BJ (cell line): ENCODE measurements around the gene RIMS3. TPM values are rescaled to one million over a fixed set of nuclear protein-coding genes. Genes with fewer than 3 reads are reported as not detected.

Source experiments
- CTCF ChIA-PET: fragments of 350-600 bp; formaldehyde crosslinking; extraction: SDS; loops from one replicate; lab custom pipeline; 2021; ENCODE audit warnings: antibody characterized with exemption, inconsistent platforms; lab: Yijun Ruan, JAX
- POLR2A ChIA-PET: fragments of 300-600 bp; sonication (Branson Sonifier 250); formaldehyde crosslinking; extraction: SDS; loops from one replicate; lab custom pipeline; 2021; ENCODE audit warnings: antibody characterized with exemption; lab: Charles Lee
- DNase-seq: peaks from one replicate; pipeline ENCODE4 v3.0.0-alpha.2; 2011; ENCODE audit warnings: low read depth
- H3K27me3 ChIP-seq: 2 replicates; pipeline ENCODE4 v1.6.0; 2011; ENCODE audit warnings: low read length; ENCODE audit not compliant: control insufficient read depth, insufficient read depth
- H3K36me3 ChIP-seq: 2 replicates; pipeline ENCODE4 v1.5.1; 2011; ENCODE audit warnings: low read length; ENCODE audit not compliant: control insufficient read depth, insufficient read depth
- H3K4me3 ChIP-seq: 2 replicates; pipeline ENCODE4 v1.5.1; 2011; ENCODE audit warnings: low read depth, mild to moderate bottlenecking, control low read depth, low read length
- polyA minus RNA-seq: library from RNA; depleted of rRNA, polyadenylated mRNA; stranded (reverse); fragments of >200 nt; gene quantifications from 2 replicates; pipeline ENCODE4 v1.2.3, GENCODE V29; 2011; rRNA and poly(A)+ RNA removed
- polyA plus RNA-seq: library from polyadenylated mRNA; depleted of rRNA; stranded (reverse); fragments of >200 nt; gene quantifications from 2 replicates; pipeline ENCODE4 v1.2.3, GENCODE V29; 2011; rRNA removed
- TF ChIP-seq, protein P1 (sequence below): IDR thresholded peaks from 2 replicates; pipeline ENCODE4 v1.5.1; 2011; ENCODE audit warnings: low read depth, mild to moderate bottlenecking, control low read depth, inconsistent platforms, low read length, moderate library complexity; ENCODE audit not compliant: insufficient read depth

RIMS3 gene
- polyA plus RNA-seq: 0.43 and 0.59 TPM in 2 replicates
- polyA minus RNA-seq: 0.47 and 1.4 TPM in 2 replicates

DNA sequence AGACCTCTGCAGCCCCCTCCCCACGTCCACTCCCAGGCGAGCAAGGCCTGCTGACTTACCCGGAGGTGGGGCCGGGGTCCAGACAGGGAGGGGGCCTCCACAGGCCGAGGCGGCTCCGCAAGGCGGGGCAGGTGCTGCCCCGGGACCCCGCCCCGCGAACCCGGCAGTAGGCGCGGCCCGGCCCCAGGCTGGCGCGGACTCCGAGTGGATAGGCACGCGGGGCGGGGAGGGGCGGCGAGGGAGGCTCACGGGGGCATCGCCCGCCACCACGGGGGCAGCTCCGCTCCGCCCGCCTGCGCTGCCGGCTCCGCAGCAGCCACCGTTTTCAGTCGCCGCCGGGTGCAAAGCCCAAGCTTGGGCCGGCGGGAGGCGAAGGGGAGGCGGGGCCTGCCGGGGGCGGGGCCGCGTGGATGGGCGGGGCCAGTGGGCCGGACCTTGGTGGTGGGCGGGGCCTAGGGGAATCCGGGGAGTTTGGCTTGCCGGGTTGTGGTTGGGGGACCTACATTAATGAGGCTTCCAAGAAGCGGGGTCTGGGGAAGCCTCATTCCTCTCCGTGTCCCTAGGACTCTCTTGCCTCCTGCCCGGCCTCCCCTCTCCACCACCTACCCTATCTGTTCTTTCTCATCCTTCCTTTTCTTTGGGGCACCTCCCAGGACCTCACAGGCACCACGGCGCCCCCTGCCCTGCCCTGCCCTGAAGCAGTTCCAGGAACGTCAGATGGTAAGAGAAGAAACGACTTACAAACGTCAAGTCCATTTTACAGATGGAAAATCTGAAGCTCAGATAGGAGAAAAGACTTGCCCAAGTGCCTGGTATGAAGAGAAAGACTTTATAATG, at the start of gene RIMS3:
Gene RIMS3, minus strand, starts transcription at position 348 of the 837 bp plus-strand sequence. CDS start 23,757 bp downstream, outside the sequence.
- Histone ChIP-seq H3K27me3 (peaks cover 15% of the 10 kb centered on the region), H3K4me3 (peak within 1 kb of the TSS; percentile 44), H3K36me3 (no peaks in the 10 kb centered on the region)
- DNase-seq: no peak
- ChIA-PET CTCF (interaction anchor here (1.2 kb wide), 1 partner anchor 182 kb away, joined by 4 read pairs; no protein-coding TSS in a partner anchor), POLR2A (no interaction called here)
- TF ChIP-seq, protein P1, sequence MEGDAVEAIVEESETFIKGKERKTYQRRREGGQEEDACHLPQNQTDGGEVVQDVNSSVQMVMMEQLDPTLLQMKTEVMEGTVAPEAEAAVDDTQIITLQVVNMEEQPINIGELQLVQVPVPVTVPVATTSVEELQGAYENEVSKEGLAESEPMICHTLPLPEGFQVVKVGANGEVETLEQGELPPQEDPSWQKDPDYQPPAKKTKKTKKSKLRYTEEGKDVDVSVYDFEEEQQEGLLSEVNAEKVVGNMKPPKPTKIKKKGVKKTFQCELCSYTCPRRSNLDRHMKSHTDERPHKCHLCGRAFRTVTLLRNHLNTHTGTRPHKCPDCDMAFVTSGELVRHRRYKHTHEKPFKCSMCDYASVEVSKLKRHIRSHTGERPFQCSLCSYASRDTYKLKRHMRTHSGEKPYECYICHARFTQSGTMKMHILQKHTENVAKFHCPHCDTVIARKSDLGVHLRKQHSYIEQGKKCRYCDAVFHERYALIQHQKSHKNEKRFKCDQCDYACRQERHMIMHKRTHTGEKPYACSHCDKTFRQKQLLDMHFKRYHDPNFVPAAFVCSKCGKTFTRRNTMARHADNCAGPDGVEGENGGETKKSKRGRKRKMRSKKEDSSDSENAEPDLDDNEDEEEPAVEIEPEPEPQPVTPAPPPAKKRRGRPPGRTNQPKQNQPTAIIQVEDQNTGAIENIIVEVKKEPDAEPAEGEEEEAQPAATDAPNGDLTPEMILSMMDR: 0 out of 2 replicates have a peak, but pooled peaks have one; percentile 18

DNA sequence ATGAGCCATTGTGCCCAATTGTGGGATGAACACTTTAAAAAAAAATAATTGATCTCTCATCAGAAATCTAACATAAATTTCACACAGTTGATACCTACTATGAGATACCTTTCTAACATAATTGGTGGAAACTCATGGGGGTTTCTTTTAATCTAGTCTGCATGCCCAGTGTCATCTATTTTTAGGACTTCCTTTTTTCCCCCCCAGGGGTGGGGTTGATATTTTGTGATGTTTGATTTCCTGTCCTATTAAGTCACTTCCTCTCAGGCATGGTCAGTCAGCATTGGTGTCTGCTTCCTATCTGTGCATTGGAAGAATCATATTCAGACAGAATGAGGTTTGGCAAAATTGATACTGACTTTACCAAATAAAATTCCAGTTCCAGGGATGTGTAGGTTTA, 47.5 kb upstream of the RIMS3 start:
- DNase-seq: no peak
- no peaks in the 10 kb centered on the region for H3K36me3 ChIP-seq
- H3K27me3 ChIP-seq: no peaks in the 10 kb centered on the region
- no peak overlapping the region for H3K4me3 ChIP-seq
- ChIA-PET POLR2A (no interaction called here), CTCF (no interaction called here)
- TF ChIP-seq, protein P1: no peak

DNA sequence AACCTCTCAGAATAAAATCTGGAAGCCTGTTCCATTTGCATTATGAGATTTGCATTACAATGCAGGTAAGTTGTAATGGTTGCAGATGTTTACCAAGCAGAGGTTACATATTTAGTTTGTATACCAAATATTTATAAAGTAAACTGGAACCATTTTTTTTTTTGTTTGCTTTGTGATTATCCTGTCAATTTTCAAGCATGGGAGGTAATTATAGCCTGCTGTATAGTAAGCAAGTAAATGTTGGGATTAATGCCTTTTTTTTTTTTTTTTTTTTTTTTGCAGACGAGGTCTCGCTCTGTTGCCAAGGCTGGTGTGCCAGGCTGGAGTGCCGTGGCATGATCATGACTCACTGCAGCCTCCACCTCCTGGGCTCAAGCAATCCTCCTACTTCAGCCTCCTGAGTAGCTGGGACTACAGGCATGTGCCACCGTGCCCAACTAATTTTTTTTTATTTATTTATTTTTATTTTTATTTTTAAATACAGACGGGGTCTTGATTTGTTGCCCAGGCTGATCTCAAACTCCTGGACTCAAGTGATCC, 47.0 kb upstream of the RIMS3 start:
- H3K4me3 ChIP-seq: no peak overlapping the region
- H3K27me3 ChIP-seq: no peaks in the 10 kb centered on the region
- no peaks in the 10 kb centered on the region for H3K36me3 ChIP-seq
- DNase-seq: no peak
- TF ChIP-seq, protein P1: no peak
- ChIA-PET POLR2A (no interaction called here), CTCF (interaction anchor here (1.3 kb wide), 1 partner anchor 10 kb away, joined by 5 read pairs; no protein-coding TSS in a partner anchor)

DNA sequence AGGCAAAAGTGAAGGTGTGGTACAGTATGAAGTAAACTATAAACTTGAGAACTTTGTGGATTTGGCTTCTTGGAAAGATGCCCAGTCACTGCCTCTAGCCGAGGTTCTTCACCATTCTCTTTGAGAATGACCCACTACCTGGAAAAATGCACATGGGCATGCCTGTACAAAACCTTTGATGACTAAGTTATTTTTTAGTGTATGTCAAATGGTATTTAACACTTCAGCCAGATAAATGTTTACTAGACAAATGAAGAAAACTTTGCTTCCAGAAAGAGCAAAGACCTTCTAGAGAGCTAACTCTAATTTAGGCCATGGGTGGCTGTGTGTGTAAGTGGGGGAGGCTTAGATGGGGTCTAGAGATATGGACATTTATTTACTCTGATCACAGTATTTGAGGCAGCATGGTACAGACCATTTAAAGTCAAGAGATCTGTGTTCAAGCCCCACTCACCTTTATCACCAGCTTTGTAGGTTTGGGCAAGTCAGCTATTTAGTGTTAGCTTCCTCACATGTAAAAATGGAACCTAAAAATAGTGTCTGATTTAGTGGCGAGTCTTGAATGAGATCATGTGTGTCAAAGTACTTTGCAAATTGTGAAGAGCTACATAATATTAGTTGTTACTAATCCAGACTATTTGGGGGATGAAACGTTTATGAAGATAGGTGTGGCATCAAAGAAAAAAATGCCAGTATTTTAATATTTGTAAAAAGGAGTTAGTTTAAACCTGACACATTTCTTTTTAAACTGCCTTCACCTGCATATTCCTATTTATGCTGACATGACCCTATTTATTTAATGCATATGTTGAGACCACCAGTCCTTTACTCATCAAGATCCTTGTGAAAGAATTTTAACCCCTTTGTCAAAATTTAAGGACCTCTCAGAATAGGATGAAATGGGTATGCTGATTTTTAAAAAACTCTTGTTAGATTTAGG, 46.3 kb upstream of the RIMS3 start:
- POLR2A ChIA-PET: no interaction called here
- Histone ChIP-seq H3K27me3 (no peaks in the 10 kb centered on the region), H3K4me3 (no peak overlapping the region), H3K36me3 (no peaks in the 10 kb centered on the region)
- CTCF ChIA-PET: interaction anchor here (1.3 kb wide), 1 partner anchor 11 kb away, joined by 5 read pairs; no protein-coding TSS in a partner anchor
- no peak for DNase-seq
- TF ChIP-seq, protein P1: no peak
